GM10266 (cell line): Measurements from ENCODE around the gene NPM3.

Source experiments
- DNase-seq: peaks from one replicate; pipeline ENCODE4 v3.0.0; 2012; ENCODE audit errors: extremely low spot score
- TF ChIP-seq, protein P1 (sequence below): IDR thresholded peaks from 2 replicates; pipeline ENCODE4 v1.5.1; 2012; ENCODE audit warnings: mild to moderate bottlenecking, low read depth; ENCODE audit not compliant: control insufficient read depth, insufficient read depth; ENCODE audit errors: missing control alignments

Gene NPM3

DNA sequence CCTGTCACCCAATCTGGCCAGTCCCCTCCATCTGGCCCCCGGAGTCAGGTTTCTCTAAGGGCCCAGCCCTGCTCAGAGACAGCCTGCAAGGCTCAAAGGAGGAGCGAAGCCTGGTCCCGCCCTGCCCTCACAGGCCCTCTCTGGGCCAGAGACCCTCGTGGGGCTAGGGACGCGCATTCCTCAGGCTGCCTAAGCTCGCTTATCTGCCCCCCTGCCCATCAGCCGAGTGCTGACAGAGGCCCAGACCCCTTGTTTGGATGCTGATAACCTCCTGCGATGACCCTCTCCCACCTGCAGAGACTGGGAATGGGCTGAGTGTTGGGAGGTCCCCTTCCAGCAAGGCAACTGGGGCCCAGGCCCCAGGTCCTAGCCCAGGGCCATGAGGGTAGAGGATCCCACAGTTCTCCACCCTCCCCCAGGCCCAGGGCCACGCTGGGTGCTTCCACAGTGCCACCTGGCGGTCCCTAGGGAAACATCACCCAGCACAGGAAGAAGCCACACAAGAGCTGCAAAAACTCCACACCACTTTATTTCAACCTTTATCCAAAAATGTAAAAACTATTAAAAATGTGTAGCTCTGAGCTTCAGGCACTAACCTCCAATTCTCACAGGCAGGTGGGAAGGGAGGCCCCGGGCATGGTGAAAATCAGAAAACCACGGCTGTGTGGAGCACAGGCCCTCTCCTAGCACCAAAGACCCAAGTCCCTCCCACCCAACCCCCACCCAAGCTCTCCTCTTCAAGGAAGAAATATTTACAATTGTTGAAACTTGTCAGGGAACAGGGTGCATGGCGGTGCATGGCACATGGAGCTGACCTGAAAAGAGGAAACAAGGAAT is 2.2 kb downstream of the NPM3 start:
- TF ChIP-seq, protein P1, sequence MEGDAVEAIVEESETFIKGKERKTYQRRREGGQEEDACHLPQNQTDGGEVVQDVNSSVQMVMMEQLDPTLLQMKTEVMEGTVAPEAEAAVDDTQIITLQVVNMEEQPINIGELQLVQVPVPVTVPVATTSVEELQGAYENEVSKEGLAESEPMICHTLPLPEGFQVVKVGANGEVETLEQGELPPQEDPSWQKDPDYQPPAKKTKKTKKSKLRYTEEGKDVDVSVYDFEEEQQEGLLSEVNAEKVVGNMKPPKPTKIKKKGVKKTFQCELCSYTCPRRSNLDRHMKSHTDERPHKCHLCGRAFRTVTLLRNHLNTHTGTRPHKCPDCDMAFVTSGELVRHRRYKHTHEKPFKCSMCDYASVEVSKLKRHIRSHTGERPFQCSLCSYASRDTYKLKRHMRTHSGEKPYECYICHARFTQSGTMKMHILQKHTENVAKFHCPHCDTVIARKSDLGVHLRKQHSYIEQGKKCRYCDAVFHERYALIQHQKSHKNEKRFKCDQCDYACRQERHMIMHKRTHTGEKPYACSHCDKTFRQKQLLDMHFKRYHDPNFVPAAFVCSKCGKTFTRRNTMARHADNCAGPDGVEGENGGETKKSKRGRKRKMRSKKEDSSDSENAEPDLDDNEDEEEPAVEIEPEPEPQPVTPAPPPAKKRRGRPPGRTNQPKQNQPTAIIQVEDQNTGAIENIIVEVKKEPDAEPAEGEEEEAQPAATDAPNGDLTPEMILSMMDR = peak; percentile 93
- peak; percentile 89 for DNase-seq

DNA sequence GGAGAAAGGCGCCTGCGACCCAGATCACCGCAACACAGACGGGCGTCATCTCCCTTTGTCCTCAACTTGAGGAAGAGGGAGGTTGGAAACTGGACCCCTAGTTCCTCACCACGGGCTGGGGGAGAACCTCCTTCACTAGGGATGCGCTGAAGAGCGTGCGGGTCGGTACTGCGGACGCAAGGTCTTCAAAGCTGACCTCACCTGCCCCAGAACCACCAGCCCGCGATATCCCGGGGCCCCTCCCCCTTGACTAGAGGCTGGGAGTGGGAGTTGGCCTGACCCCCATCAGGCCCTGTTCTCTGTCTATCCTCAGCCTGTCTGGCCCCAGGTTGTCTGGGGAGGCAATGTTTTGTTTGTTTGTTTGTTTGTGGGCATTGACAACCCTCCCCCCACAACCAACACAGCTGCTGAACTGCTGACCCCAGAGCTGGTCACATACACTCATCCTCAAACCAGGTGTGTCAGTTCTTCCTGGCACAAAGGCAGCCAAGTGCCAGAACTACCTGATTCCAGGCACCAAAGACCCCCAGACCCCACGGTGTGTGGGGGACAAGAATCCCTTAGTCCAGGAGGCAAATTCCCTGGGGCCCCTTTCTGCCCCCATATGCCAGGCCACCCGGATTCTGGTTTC is 2.9 kb downstream of the NPM3 start:
- DNase-seq = no peak
- TF ChIP-seq, protein P1 = no peak

DNA sequence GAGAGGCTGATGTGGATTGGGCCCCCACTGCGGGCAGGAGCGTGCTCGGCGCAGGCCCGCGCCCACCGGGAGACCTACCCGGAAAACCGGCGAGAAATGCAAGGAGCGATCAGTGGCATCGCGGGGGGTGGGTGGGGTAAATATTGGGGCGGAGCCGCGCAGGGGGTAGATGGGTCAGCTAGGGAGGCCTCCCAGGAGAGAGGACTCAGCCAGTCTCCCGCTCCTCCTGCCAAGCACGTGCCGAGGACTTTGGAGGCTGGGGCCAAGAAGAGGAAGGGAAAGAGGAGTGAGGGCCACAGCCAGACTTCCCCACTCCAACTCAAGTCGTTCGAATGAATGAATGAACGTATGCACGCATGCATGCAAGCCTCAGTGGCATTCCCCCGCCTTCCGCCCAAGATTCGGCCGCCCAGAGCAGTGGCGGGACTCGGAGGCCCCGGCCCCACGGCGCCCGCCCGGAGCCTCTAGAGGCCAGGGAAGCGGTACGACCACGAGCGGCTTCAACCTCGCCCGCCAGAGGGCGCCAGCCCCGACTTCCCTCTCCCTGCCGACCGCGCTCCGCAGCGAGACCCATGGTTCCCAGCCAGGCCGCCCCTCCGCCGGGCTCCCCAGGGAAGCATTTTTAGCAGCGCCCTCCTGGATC is 3.6 kb downstream of the NPM3 start:
- TF ChIP-seq, protein P1 = peak; percentile 96
- peak; percentile 88 for DNase-seq

DNA sequence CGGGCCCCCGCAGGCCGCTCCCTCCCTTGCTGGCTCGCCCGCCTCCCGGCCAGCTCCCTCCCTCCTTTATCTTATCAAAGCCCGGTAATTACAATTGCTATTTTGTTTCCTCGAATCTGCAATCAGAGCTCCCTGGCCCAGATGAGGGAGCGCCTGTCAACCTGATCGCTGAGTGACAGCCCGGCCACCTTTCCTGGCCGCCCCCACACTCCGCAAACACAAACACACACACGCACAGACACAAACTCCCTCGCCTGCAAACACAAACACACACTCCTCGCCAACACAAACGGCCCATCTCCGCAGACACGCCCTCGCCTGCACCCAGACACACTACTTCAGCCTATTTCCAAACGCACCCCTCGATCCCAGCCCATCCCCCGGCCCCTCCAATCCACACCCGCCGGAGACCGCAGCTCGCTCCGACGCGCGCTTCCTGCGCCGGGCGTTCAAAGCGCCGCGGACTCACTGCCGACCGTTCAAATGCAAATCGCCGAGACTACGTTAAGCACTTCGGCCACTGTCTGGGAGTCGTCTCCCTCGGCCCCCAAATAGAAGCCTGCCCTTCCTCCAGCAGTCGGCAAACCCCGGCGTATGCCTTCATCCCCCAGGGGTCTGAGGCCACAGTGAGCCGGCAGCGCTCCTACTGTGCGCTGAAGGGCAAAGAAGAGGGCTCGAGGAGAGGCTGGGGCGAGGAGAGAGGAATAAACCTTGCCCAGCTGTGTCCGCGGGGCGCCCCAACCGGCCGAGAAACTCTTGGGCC is 4.3 kb downstream of the NPM3 start:
- TF ChIP-seq, protein P1 = no peak
- DNase-seq = peak; percentile 65

GRCh38 chr10:101778151-101778780 is 5.0 kb downstream of the NPM3 start:
- TF ChIP-seq, protein P1 = no peak
- no peak for DNase-seq

DNA sequence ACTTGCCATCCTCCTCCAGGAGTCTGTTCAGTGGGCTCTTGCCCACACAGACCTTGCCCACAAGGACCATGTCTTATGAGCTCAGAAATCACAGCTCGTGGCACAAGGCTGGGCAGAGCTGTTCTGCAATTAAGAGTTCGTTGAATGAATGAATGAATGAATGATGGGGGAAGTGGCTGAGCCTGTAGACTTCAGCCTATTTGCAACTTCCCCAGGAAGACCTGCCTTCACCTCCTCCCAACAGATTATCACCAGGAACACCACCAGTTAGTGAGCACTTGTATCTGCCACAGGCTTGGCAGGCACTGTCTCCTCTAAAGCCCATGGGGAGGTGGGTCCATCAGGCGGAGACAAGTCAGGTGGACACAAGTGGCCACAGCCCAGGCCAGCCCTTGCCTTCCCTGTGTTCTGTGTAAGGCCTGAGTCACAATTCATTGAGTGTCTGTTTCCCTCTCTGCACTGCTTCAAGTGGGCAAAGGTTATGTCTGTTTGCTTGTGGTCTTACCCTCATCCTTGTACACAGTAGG is 5.6 kb downstream of the NPM3 start:
- no peak for DNase-seq
- TF ChIP-seq, protein P1 = no peak
